ENCODE data around the gene CNIH3. TPM values are rescaled to one million over a fixed set of nuclear protein-coding genes. Genes with fewer than 3 reads are reported as not detected.

Gene CNIH3
- total RNA-seq, 1 donor from 2014 or later, result 2.5 TPM

DNA sequence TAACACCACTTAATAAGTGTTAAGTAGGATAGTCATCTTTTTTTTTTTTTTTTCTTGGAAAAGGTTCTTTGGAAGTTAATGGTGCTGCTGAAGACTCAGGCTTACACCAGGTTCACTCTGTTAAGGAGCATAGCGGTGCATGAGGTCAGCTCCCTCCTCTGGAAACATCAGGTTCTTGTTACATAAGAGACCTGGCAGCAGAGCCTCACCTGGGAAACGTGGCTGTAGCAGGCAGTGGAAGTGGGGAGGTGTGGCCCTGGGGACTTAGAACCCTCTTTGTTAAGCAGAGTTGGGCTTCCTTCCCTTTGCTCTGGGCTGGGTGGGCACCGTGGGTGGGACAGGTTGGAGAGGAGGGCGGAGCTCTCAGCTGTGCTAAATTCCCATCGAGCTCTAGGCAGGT is 104.1 kb downstream of the CNIH3 start:
- no peak for DNase-seq (ENCODE audit: low read depth)

DNA sequence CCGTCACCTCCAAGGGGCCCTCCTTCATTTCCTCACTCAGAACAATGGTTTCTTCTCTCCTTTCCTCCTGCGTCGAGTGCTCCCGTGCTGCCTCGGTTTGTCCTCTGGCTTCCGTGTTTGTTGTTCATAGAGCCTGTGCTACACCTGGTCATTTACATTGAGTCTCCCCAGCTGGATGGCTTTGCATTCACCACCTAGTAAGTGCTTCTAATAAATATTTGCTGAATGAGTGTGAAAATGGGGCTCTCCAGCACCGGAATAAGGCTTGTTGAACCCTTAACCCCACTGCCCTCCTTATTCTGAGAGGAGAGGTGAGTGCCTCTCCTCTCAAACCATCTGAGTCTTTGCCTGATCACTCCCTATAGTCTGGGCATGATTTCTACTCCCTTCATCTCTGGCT is 104.9 kb downstream of the CNIH3 start:
- DNase-seq (ENCODE audit: low read depth), result no peak

DNA sequence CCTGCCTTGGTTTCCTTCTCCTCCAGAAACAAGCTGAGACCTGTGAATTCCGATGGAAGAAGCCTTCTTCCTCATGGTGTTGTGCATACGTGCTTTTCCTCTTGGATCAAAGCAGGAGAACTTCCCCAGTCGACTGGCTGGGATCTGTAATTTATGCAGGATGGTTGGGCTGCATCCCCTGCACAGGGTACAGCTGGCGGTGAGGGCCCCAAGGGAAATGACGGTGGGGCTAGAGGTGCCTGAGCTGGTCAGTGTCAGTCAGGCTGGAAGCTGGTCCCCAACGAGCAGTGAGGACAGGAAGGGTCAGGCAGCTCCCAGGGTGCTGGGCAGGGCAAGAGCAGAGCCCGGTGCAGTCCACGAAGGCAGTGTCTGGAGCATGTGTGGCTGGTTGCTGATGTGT is 106.7 kb downstream of the CNIH3 start:
- no peak for DNase-seq (ENCODE audit: low read depth)

DNA sequence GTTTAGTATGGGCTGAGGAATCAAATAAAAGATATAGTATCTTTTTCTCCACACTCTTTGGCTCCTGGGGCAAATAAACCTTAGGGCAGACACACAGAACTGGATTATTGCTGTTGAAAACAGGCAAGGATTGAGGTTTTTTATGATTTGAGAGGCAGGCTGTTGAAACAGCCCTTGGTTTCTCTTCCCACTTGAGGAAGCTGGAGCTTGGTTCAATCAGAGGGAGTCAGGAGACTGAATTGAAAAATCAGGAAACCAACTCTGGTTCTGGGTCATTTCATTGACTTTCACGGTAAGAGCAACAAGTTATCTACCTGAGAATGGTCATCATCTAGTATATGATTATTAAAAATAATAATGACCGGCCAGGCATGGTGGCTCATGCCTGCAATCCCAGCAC is 108.4 kb downstream of the CNIH3 start:
- DNase-seq (ENCODE audit: low read depth), result no peak

DNA sequence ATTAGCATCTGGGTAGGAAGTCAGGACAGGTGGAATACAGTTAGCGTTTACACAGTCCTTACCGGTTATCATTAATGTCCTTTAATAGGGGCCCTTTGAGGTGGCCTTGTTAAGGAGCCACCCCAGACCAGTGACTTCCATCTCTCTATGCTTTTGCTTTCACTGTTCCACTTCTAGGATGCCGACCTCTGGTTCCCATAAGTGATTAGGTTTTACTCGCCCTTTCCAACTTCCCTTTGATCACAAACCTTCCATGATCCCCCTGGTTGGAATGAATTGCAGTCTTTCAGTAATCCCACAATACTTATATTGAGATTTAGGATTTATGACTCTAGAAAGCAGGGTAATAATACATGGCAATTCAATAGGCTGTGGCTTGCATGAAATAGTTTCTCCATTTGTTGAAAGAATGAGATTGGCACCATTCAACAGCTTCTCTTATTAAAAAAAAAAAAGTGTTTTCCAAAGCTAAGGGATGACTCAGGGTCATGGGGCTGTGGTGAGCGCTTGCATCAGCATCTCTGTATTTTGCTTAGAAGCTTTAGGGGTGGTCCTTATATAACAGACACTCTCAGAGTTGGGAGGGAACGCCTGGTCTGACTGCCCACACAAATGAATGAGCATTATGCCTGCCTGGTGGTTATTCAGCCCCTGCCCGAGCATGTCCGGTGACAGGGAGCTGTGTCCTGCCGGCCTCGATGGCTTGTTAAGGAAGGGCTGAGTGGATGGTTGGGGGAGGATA is 110.5 kb downstream of the CNIH3 start:
- peak; percentile 91 for DNase-seq (ENCODE audit: low read depth)

DNA sequence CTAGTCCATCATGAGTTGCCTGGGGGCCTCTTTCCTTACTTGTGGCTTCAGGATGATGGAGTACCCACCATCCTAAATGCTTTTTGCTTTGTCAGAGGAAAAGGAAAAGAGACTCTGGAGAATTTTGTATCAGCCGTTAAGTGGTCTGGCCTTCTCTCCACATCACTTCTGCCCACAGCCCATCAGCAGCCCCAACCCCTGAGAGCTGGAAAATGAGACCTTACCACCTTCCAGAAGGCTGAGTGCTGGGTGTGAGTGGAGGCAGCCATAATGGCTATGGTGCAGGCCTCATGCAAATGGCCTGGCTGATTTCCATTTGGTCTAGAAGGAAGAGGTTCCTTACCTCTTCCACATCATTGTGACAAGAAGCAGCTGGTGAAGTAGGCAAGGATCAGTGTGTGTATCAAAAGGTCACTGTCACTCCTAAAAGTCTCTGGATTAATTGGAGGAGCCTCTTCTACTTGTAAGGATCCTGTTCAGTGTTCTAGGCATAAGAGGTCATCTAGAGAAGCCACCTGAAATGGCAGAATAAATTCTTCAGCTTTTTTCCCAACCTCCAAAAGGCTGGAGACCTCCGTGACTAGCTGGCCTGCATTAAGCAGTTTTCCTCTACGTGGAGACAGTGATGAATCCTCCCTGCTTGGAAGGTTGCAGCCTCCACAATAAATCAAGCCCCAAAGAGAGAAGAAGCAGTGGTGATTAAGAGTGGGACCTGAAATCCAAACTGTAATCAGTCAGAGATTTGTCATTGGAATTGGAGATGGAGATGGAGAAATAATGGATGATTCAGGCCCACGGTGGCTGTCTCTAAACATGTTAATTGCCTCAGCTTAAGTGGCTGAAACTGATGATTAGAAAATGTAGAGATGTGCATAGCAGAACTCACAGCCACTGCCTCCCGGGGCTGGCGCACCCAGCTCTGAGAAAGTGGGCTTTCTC is 111.5 kb downstream of the CNIH3 start:
- no peak for DNase-seq (ENCODE audit: low read depth)

DNA sequence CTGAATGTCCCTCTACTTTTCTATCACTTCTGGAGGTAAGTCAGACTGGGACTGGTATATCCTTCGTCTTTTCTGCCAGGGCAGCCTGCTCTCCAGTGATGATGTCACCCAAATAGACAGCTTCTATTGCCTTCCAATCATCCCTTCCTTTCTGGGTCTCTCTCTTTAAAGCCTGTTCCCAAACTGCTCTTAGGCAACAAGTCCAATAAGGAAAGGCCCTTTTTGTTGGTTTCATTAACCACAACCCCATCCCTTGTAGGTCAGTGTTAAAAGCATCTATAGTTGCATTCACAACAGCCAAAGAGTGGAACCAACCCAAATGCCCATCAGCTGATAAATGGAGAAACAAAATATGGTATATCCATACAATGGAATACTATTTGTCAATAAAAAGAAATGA is 114.4 kb downstream of the CNIH3 start:
- no peak for DNase-seq (ENCODE audit: low read depth)

DNA sequence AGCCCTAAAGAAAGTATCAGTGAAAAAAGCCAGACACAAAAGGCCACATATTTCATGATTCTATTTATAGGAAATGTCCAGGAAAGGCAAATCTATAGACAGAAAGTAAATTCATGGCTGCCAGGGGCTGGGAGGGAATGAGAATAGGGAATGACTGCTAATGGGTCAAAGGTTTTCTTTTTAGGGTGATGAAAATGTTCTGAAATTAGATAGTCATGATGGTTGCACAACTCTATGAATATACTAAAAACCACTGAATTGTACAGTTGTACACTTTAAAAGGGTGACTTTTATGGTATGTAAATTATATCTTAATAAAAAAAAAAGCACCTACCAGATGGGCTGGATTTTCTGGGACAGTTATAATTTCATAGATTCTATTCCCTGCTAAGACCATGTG is 114.8 kb downstream of the CNIH3 start:
- no peak for DNase-seq (ENCODE audit: low read depth)

DNA sequence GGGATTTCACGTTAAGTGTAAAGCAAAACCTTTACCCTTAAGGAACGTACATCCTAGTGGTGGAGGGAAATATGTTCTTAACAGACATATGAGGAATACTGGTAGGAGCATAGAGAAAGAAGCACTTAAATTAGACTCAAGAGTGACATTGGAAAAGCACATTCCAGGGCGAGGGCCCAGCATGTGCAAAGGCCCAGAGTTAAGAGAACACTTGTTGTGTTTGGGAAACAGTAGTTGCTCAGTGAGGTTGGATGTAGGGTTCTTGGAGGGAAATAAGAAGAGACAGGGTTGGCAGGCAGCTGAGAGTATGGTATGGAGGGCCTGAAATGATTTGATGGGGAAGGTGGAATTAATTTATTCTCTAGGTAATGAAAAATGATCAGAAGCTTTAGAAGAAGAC is 115.5 kb downstream of the CNIH3 start:
- DNase-seq (ENCODE audit: low read depth), result no peak

DNA sequence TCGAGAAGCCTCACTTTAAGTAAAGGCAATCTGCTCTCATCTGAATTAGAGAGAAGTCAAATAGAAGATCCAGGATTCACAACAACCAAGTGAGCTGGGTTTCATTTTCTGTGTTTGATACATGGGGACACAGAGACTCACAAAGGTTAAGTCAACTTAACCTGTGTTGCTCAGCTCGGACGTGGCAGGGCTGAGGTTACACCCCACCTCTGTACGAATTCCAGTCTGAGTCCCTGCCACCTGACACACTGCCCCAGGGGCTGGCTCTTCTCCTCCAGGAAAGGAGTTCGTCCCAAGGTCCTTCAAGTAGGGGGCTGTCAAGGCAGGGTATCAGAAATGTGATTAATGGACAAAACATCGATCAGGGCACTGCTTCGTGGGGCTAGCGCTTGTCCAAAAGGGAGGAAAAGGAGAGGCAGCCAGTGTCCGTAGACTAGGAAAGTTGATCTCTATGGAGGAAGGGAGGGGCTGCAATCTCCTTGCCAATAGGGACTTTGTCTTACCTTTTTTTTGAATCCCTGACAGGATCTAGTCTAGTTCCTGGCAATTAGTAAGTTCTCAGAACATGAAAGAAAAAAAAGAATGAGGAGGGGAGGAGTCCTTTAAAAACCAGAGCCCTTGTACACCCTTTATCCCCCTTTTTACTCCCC is 116.4 kb downstream of the CNIH3 start:
- DNase-seq (ENCODE audit: low read depth), result peak; percentile 45

DNA sequence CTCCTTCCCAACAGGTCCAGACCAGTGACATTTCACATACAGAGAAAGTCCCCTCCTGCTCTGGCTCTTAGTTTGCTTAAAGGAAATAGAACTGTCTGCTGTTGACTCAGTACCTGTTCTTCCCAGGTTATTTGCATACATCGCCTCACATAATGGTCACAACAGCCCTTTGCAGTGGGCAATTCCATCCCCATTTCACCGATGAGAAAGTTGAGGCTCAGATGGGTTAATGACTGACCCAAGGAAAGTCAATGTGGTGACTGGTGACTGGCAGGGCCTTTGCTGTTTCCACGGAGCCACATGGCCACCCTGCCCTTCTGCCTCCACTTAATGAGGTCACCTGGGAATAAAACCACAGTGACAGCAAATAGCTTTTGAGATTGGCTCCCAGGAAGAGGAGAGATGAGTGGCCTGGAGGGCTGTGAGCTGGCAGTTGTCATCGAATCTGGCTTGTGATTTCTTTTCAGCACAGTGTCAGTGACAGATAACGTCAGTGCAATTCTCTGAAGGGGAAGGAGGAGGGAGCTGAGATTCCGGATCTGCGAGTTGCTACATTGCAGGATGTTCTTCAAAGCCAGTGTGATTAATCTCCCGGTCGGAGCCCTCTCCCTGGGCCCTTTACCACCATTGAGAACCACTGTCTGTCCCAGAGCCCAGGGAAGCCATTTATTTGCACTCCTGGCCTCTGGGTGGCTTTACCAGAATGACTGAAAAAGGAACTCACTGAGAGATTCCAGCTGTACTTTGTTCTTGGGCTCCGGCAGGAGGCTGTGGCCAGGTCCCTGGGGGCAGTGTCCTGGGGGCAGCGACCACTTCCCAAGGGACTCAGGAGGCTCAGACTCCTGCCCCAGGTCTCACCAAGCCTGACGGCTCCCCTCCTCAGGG is 117.2 kb downstream of the CNIH3 start:
- peak; percentile 31 for DNase-seq (ENCODE audit: low read depth)

DNA sequence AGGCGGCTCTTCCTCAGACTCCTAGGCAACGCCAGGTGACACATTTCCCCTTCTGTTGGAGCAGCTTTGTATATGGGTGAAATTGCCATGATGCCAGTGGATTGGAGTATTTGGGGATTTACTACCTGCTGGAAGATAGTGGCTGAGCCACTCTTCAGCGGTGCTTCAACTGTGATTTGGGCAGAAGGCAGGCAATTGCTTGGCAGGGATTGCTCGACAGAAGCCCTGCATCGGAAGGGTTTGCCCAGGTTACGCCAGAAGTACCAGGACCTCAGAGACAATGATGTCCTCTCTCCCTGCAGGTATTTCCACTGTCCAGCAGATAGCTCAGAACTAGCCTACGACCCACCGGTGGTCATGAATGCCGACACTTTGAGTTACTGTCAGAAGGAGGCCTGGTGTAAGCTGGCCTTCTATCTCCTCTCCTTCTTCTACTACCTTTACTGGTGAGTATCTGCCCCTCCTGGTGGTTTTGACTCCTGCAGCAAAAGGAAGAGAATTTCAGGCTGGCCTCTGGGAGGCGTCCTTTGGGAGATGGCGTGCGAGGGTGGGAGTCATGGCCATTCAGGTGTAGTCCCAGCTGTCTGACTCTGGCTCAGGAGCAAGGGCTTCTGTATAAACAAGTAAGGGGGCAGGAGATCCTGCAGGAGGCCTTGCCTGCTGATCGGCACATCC is 118.3 kb downstream of the CNIH3 start:
- no peak for DNase-seq (ENCODE audit: low read depth)

DNA sequence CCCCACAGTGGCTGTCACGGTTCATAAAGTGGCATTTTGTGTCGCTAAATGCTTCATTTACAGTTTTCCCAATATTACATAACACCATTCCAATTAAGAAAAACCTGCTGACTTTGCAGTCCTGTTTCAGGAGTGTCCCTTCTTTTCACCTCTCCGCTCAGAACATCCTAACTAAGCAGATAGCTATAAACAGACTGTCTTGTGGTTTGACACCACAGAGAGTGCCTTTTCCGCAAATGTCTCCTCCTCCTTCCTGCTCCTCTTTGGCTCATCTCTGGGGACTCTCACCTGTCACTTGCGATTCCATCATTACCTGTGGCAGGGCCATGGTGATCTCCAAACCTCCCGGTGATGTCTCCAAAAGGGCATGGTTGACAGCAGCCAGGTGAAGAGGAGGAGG is 119.0 kb downstream of the CNIH3 start:
- no peak for DNase-seq (ENCODE audit: low read depth)

DNA sequence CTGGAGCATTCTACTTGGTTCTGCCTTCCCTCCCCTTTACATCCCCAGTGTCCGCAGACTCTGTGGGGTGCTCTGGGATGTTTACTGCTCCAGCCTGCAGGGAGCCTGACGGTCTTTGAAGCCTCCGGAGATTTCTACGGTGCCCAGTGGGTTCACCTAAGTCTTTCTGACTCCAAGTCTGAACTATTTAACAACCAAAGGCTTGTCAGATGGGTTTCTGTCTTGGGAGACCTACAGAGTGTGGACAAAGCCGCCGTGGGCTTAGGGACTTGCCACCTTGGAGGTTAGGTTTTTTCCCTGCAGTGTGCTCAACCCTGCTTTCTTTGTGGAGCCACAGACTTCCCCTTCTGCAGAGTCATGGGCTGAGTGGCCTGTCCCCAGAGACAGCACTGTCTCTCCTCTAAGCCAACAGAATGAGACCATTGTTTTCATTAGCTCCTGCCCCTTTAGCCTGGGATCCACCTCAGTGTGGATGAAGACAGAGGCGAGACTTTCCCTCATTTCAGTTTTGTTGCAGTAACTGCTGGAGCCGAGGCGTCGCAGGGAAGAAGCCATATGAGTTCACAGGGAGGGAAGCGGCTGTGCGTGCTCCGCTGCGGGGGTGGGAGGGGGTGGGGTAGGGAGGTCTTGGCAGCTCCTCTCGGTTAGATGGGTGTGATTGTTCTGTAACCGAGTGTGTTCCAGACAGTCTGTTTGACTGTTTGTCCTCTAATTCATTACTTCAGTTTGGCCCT is 120.7 kb downstream of the CNIH3 start:
- no peak for DNase-seq (ENCODE audit: low read depth)

DNA sequence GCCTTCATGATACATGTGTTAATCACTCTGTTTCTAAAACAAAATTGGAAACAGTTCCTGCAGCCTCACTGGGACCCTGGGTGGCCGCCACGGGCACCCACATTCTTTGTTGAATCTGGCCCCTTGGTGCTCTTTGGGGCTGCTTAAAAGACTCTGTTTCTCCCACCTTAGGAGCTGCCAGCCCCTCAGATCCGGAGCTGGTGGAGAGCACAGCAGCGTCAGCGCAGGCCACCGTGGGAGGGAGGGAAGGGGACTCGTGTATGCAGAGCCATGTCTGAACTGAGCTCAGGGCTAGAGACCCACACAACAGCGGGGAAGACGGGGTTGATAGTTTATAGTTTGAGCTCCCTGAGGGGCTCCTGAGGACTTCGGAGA is 121.2 kb downstream of the CNIH3 start:
- DNase-seq (ENCODE audit: low read depth), result no peak

DNA sequence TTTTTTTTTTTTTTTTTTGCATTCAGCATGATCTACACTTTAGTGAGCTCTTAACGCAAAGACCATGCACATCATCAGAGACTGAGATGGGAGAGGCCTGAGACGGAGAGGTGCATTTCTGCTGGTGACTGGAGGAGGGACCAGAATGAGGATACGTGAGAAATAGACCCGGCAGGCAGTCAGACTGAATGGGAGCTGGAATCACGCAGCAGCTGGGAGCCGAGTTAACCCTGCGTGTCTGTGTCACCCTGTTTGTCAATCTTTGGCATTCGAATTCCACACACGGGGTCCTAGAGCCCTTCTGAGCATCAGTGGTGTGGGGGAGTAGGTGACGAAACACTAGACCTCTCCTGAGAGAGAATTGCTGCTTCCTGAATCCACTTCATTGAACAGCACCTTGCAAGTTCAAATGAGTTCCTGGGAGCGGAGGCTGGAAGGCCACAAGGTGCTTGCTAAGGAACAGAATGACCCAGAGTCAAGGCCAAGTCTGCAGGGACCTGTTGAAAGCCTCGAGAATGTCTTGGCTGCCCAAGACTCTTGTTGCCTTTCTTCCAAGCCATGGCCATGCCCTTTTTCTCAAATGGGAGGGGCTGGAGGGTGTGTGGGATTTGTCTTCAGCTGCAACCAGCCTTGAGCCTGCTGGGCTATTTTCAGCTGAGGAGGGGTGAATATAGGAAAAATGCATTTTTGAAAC is 123.3 kb downstream of the CNIH3 start:
- DNase-seq (ENCODE audit: low read depth), result no peak

DNA sequence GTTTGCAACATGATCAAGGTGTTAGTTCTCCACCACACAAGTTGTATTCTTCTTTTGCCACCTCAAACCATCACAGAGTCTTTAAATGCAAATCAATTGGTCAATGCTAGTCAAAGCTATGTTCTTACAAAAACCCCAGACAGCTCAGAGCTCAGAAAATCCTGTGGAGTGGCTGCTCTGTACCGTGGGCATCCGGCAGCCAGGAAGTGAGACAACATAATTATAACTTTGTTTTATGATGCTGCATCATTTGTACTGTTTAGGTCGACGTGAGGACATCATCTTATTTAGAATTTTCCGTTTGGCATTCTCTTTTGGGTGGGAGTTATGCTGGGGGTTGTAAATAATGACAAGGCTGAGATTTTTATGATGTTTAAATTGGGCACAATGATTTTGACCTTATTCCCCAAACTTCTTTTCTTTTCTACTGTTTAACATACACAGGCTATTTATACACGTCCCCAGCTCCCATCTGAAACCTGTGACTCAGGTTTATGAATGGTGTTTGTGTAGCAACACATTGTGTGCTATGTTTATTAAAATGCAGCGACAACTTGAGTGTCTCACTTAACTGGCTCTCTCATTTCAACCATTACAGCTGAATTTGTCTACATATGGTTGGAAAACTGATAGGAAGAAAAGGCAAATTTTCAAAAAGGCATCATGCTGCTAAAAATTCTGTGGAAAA is 124.0 kb downstream of the CNIH3 start:
- no peak for DNase-seq (ENCODE audit: low read depth)

DNA sequence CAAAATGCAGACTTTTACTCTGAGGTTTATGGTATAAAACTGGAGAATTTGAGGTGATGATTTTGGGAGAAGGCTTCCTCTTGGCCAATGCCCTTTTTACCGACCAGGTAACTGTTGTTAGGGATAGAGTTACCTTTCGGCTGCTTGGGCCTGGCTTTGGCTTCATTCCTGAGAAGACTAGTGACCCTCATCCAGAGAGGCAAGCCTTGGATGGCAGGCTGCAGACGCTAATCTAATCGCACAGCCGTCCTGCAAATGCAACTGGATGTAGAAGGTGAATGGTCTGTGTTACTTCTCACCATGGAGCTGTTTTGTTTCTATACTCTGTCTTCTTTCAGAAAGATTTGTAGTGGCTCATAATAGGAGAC is 124.6 kb downstream of the CNIH3 start:
- DNase-seq (ENCODE audit: low read depth), result no peak

DNA sequence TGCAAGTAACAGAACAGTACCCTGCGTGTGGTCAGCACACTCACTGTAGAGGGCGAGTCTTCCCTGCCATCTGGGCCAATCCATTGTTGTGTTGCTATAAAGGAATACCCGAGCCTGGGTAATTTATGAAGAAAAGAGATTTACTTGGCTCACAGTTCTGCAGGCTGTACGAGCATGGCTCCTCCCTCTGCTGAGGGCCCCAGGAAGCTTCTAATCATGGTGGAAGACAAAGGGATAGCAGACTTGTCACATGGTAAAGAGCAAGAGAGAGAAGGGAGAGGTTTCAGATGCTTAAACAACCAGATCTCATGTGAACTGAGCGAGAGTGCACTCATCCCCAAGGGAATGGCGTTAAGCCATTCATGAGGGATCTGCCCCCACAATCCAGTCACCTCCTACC is 126.2 kb downstream of the CNIH3 start:
- no peak for DNase-seq (ENCODE audit: low read depth)
